ENCODE results near the gene NFKBIB. TPM values are rescaled to one million over a fixed set of nuclear protein-coding genes. Genes with fewer than 3 reads are reported as not detected.

NFKBIB gene
- total and polyA plus RNA-seq, 2 of the 8 experiments (the other 6 are each of a cell fraction or from before 2014, with no cell fraction given), result 37.3 to 44.1 TPM

- TF ChIP-seq CHD7 (IDR thresholded peaks at IDR 0.05; ENCODE audit: insufficient replicate concordance, low read length), result no peak
- TF ChIP-seq JUN (IDR thresholded peaks at IDR 0.05; ENCODE audit: low read depth, low read length), result no peak
- no peak for TF ChIP-seq RFX5 (IDR thresholded peaks at IDR 0.05; ENCODE audit: borderline replicate concordance, low read depth, low read length)
- peak; percentile 71 for TF ChIP-seq E2F6 (IDR thresholded peaks at IDR 0.05)
- no peak for TF ChIP-seq NRF1 (IDR thresholded peaks at IDR 0.05; ENCODE audit: low read depth, low read length)
- no peak for TF ChIP-seq YY1 (IDR thresholded peaks at IDR 0.05; ENCODE audit: low read depth, low read length)
- peak; percentile 37 for TF ChIP-seq ASH2L (IDR thresholded peaks at IDR 0.05; ENCODE audit: low read length)
- TF ChIP-seq NANOG (IDR thresholded peaks at IDR 0.05; ENCODE audit: insufficient read depth, low read depth, low read length, poor library complexity, severe bottlenecking), result no peak
- TF ChIP-seq SP1 (IDR thresholded peaks at IDR 0.05; ENCODE audit: low read depth, low read length), result no peak
- no peak for TF ChIP-seq BRCA1 (IDR thresholded peaks at IDR 0.05; ENCODE audit: low read depth, low read length)
- no peak for TF ChIP-seq JUND (IDR thresholded peaks at IDR 0.05; ENCODE audit: low read length)
These were observed 48.7 kb upstream of the NFKBIB start (continued) for GRCh38 chr19:38850976-38851621.

Measured in H1 (cell line).